ENCODE data around the gene EPN2.

The EPN2 gene

DNA sequence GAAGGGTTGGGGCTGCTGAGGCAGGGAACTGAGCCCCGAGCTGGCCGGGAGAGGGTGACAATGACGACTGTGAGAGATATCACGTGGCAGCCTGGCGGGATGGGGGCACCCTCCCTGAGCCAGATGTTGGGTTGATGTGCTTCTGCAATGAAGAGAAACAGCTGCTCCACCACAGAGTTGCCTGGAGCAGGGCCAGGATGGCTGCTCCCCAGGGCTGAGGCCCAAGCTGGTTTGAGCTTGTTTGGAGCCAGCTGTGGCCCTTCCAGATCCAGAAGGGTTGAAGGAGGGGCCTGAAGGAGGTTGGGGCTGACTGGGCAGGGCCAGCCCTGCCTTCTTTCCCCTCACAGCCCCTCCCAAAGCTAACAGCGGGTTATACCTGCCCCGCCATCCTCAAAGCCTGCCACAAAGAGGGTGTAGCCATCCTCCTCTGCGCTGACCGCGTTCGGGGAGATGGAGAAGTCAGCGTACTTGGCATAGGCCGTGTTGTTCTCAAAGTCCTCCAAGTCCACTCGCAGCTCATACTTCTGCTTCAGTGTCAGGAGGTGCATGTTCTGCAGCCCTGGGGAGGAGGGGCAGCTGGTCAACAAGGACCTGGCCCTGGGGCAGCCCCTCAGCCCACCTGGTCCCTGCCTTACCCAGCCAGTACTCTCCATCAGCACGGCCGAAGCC lies 147.7 kb downstream of the EPN2 start:
- no peak for DNase-seq

- no peak for DNase-seq
Observed at GRCh38 chr17:19385521-19385983, 148.4 kb downstream of the EPN2 start.

Data from DMS153 (cell line).